IPS-NIHi11 (cell line): Measurements from ENCODE around the gene SFXN4.
A peak's percentile ranks its signal among the peaks of the same experiment; 100 is the strongest.
"Not testable (repeated sequence)": the region's sequence is repeated elsewhere in the genome, so short reads cannot be mapped to it uniquely, and the experiment has no call there.

Experiments used
- DNase-seq: peaks from one replicate; pipeline ENCODE4 v3.0.0; 2012; ENCODE audit warnings: mixed read lengths, low spot score

The SFXN4 gene

GRCh38 chr10:119140603-119141245 lies 24.8 kb downstream of the SFXN4 start:
- no peak for DNase-seq

- peak; percentile 76 for DNase-seq
Measured at GRCh38 chr10:119139464-119140067, 25.9 kb downstream of the SFXN4 start.

- DNase-seq, result no peak
Measured at GRCh38 chr10:119138346-119139306, 26.9 kb downstream of the SFXN4 start.

- DNase-seq, result not testable (repeated sequence)
Measured at GRCh38 chr10:119137878-119138277, 27.6 kb downstream of the SFXN4 start.

GRCh38 chr10:119136084-119136483 lies 29.4 kb downstream of the SFXN4 start:
- no peak for DNase-seq

- no peak for DNase-seq
Measured at GRCh38 chr10:119135513-119135881, 30.0 kb downstream of the SFXN4 start.

- no peak for DNase-seq
Measured at GRCh38 chr10:119133949-119134348, 31.6 kb downstream of the SFXN4 start.

GRCh38 chr10:119132521-119133345 lies 32.8 kb downstream of the SFXN4 start:
- no peak for DNase-seq

- no peak for DNase-seq
Measured at GRCh38 chr10:119131512-119132240, 33.8 kb downstream of the SFXN4 start.

GRCh38 chr10:119129721-119130120 lies 35.8 kb downstream of the SFXN4 start:
- DNase-seq, result no peak

GRCh38 chr10:119125942-119126341 lies 39.6 kb downstream of the SFXN4 start:
- no peak for DNase-seq

GRCh38 chr10:119120875-119121274 lies 44.6 kb downstream of the SFXN4 start:
- no peak for DNase-seq

- DNase-seq, result no peak
Measured at GRCh38 chr10:119120413-119120867, 45.1 kb downstream of the SFXN4 start.

- no peak for DNase-seq
Measured at GRCh38 chr10:119119400-119119799, 46.1 kb downstream of the SFXN4 start.

GRCh38 chr10:119118231-119118630 lies 47.3 kb downstream of the SFXN4 start:
- no peak for DNase-seq

GRCh38 chr10:119116326-119116951 lies 49.1 kb downstream of the SFXN4 start:
- no peak for DNase-seq

GRCh38 chr10:119115926-119116325 lies 49.6 kb downstream of the SFXN4 start:
- DNase-seq, result no peak

- DNase-seq, result no peak
Measured at GRCh38 chr10:119113751-119114732, 51.5 kb downstream of the SFXN4 start.

GRCh38 chr10:119112056-119112455 lies 53.5 kb downstream of the SFXN4 start:
- no peak for DNase-seq
